ENCODE measurements around the gene MICAL3. TPM values are rescaled to one million over a fixed set of nuclear protein-coding genes. Genes with fewer than 3 reads are reported as not detected.

The MICAL3 gene
- polyA plus RNA-seq, 1 donor from 2014 or later: 28.1 TPM

GRCh38 chr22:18031695-18032454, 7.5 kb upstream of the MICAL3 start:
- Histone ChIP-seq H4K20me1 (ENCODE audit: insufficient read depth) (no peaks in the 10 kb centered on the region), H3K79me2 (replicated peaks; ENCODE audit: insufficient read depth, low read length) (no peaks in the 10 kb centered on the region), H3K27ac (ENCODE audit: low read length) (no peak overlapping the region), H3K4me2 (ENCODE audit: low read length) (no peak overlapping the region), H3K9me3 (ENCODE audit: low read length) (no peaks in the 10 kb centered on the region), H2AFZ (ENCODE audit: low read depth, low read length) (no peak overlapping the region), H3K36me3 (ENCODE audit: insufficient read depth, low read length) (no peaks in the 10 kb centered on the region), H3K4me3 (ENCODE audit: low read length) (no peak overlapping the region), H3K9me2 (ENCODE audit: insufficient read depth, low read length) (no peaks in the 10 kb centered on the region), H3K27me3 (ENCODE audit: insufficient read depth, low read depth, low read length) (peaks cover 7% of the 10 kb centered on the region), H3K9ac (ENCODE audit: low read length) (no peak overlapping the region), H3F3A (ENCODE audit: insufficient read depth, low read length, poor library complexity, severe bottlenecking) (no peaks in the 10 kb centered on the region)
- TF ChIP-seq REST (IDR thresholded peaks at IDR 0.05; ENCODE audit: borderline replicate concordance) (no peak), EP300 (conservative IDR thresholded peaks at IDR 0.05; ENCODE audit: poor library complexity, severe bottlenecking) (no peak), CTCF (IDR thresholded peaks at IDR 0.05; ENCODE audit: poor library complexity, severe bottlenecking) (no peak), RAD21 (conservative IDR thresholded peaks at IDR 0.05) (no peak), POLR2AphosphoS5 (IDR thresholded peaks at IDR 0.05) (no peak), MXI1 (conservative IDR thresholded peaks at IDR 0.05; ENCODE audit: poor library complexity, severe bottlenecking) (no peak), SMC3 (conservative IDR thresholded peaks at IDR 0.05; ENCODE audit: poor library complexity) (no peak), TAF1 (IDR thresholded peaks at IDR 0.05; ENCODE audit: low read depth) (no peak), EZH2 (IDR thresholded peaks at IDR 0.05; ENCODE audit: borderline replicate concordance, insufficient read depth, low read length, poor library complexity, severe bottlenecking) (no peak)

- Histone ChIP-seq H3K79me2 (replicated peaks; ENCODE audit: insufficient read depth, low read length) (no peaks in the 10 kb centered on the region), H3K9me2 (ENCODE audit: insufficient read depth, low read length) (no peaks in the 10 kb centered on the region), H3K27me3 (ENCODE audit: insufficient read depth, low read depth, low read length) (peaks cover 16% of the 10 kb centered on the region), H3K4me2 (ENCODE audit: low read length) (no peak overlapping the region), H3K9ac (ENCODE audit: low read length) (no peak overlapping the region), H3F3A (ENCODE audit: insufficient read depth, low read length, poor library complexity, severe bottlenecking) (no peaks in the 10 kb centered on the region), H2AFZ (ENCODE audit: low read depth, low read length) (no peak overlapping the region), H3K36me3 (ENCODE audit: insufficient read depth, low read length) (no peaks in the 10 kb centered on the region), H3K4me3 (ENCODE audit: low read length) (no peak overlapping the region), H3K9me3 (ENCODE audit: low read length) (no peaks in the 10 kb centered on the region), H3K27ac (ENCODE audit: low read length) (no peak overlapping the region), H4K20me1 (ENCODE audit: insufficient read depth) (no peaks in the 10 kb centered on the region)
- TF ChIP-seq REST (IDR thresholded peaks at IDR 0.05; ENCODE audit: borderline replicate concordance): no peak
- no peak for TF ChIP-seq RAD21 (conservative IDR thresholded peaks at IDR 0.05)
- no peak for TF ChIP-seq EZH2 (IDR thresholded peaks at IDR 0.05; ENCODE audit: borderline replicate concordance, insufficient read depth, low read length, poor library complexity, severe bottlenecking)
- no peak for TF ChIP-seq CTCF (IDR thresholded peaks at IDR 0.05; ENCODE audit: poor library complexity, severe bottlenecking)
- no peak for TF ChIP-seq MXI1 (conservative IDR thresholded peaks at IDR 0.05; ENCODE audit: poor library complexity, severe bottlenecking)
- TF ChIP-seq EP300 (conservative IDR thresholded peaks at IDR 0.05; ENCODE audit: poor library complexity, severe bottlenecking): no peak
- no peak for TF ChIP-seq POLR2AphosphoS5 (IDR thresholded peaks at IDR 0.05)
- TF ChIP-seq SMC3 (conservative IDR thresholded peaks at IDR 0.05; ENCODE audit: poor library complexity): no peak
- no peak for TF ChIP-seq TAF1 (IDR thresholded peaks at IDR 0.05; ENCODE audit: low read depth)
Observed at GRCh38 chr22:18029686-18030267, 5.4 kb upstream of the MICAL3 start.

Measured in neural cell (in vitro differentiated cells).